Adipocyte (in vitro differentiated cells): ENCODE data around the gene RHD.
"Not testable (repeated sequence)": the region's sequence is repeated elsewhere in the genome, so short reads cannot be mapped to it uniquely, and the experiment has no call there.

Experiments
- DNase-seq: peaks from one replicate; pipeline ENCODE4 v3.0.0-alpha.2; 2015; ENCODE audit warnings: low read depth
- H3K27me3 ChIP-seq: replicated peaks from 2 replicates; pipeline ENCODE4 v1.7.0; 2013; ENCODE audit warnings: mild to moderate bottlenecking, low read length, moderate library complexity; ENCODE audit not compliant: control insufficient read depth, insufficient read depth
- H3K36me3 ChIP-seq: 2 replicates; pipeline ENCODE4 v1.7.0; 2013; ENCODE audit warnings: low read length, mild to moderate bottlenecking, moderate library complexity; ENCODE audit not compliant: control insufficient read depth, insufficient read depth, severe bottlenecking
- H3K4me1 ChIP-seq: 2 replicates; pipeline ENCODE4 v1.7.0; 2013; ENCODE audit warnings: mild to moderate bottlenecking, low read length, moderate library complexity; ENCODE audit not compliant: control insufficient read depth, insufficient read depth
- H3K4me3 ChIP-seq: 2 replicates; pipeline ENCODE4 v1.7.0; 2013; ENCODE audit warnings: mild to moderate bottlenecking, low read length, moderate library complexity
- H3K9ac ChIP-seq: 2 replicates; pipeline ENCODE4 v1.7.0; 2013; ENCODE audit warnings: mild to moderate bottlenecking, low read length, moderate library complexity
- H3K9me3 ChIP-seq: 2 replicates; pipeline ENCODE4 v1.7.0; 2013; ENCODE audit warnings: mild to moderate bottlenecking, low read length, moderate library complexity; ENCODE audit not compliant: control insufficient read depth

The RHD gene

GRCh38 chr1:25361901-25362300 lies 89.6 kb downstream of the RHD start:
- H3K4me3 ChIP-seq, result peak overlapping the region; percentile 0
- peak overlapping the region; percentile 71 for H3K9ac ChIP-seq
- no peak for DNase-seq
- H3K27me3 ChIP-seq, result no peaks in the 10 kb centered on the region
- peaks cover 20% of the 10 kb centered on the region for H3K4me1 ChIP-seq
- peaks cover 45% of the 10 kb centered on the region for H3K36me3 ChIP-seq
- no peaks in the 10 kb centered on the region for H3K9me3 ChIP-seq

GRCh38 chr1:25362634-25363559 lies 90.6 kb downstream of the RHD start:
- not testable (repeated sequence) for H3K9ac ChIP-seq, H3K9me3 ChIP-seq, H3K4me3 ChIP-seq, DNase-seq, H3K27me3 ChIP-seq
- Histone ChIP-seq H3K4me1 (peaks cover 20% of the 10 kb centered on the region), H3K36me3 (peaks cover 39% of the 10 kb centered on the region)

DNA sequence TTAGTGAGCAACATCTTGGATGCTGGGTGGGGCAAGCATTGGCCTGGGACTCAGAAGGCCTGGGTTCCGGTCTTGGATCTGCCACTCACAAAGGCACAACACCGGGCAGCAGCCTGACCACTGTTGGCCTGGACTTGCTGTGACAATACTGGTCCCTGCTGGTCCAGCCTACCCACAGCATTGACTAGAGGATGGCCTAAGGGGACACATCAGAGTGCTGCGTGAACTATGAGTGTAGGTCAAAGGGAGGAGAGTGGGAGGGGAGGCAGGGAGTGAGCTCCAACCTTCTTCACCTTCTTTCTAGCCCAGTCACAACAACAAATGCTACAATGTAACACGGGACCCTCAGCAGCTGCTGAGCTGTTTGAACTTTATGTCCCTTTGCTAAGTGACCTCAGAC lies 96.9 kb downstream of the RHD start:
- no peaks in the 10 kb centered on the region for H3K9me3 ChIP-seq

DNA sequence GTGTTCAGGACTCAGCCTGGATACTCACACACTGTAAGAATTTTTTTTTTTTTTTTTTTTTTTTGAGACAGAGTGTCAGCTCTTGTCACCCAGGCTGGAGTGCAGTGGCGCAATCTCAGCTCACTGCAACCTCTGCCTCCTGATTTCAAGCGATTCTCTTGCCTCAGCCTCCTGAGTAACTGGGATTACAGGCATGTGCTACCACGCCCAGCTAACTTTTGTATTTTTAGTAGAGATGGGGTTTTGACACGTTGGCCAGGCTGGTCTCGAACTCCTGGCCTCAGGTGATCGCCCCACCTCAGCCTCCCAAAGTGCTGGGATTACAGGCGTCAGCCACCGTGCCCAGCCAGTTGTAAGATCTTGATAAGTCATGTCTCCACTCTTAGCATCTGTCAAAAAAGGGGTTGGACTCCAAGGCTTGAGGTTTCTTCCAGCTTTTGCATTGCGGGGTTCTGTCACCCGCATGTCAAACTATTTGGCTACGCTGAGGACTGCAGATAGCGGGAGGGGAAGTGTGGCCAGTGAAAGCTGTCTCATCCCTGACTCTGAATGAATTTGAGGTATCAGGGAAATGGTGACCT lies 97.5 kb downstream of the RHD start:
- H3K4me3 ChIP-seq, DNase-seq, H3K9ac ChIP-seq, H3K27me3 ChIP-seq, H3K9me3 ChIP-seq, H3K36me3 ChIP-seq: not testable (repeated sequence)
- H3K4me1 ChIP-seq, result peaks cover 14% of the 10 kb centered on the region

More for the DNA sequence above, 96.9 kb downstream of the RHD start:
- Histone ChIP-seq H3K27me3 (no peaks in the 10 kb centered on the region), H3K36me3 (no peaks in the 10 kb centered on the region), H3K4me3 (no peak overlapping the region), H3K4me1 (peaks cover 14% of the 10 kb centered on the region), H3K9ac (no peak overlapping the region)
- DNase-seq, result no peak

GRCh38 chr1:25371757-25372156 lies 99.4 kb downstream of the RHD start:
- Histone ChIP-seq H3K9ac (peak overlapping the region; percentile 79), H3K4me3 (peak overlapping the region; percentile 39), H3K4me1 (peaks cover 14% of the 10 kb centered on the region)
- DNase-seq, result peak; percentile 35
- H3K9me3 ChIP-seq, H3K36me3 ChIP-seq, H3K27me3 ChIP-seq: not testable (repeated sequence)

DNA sequence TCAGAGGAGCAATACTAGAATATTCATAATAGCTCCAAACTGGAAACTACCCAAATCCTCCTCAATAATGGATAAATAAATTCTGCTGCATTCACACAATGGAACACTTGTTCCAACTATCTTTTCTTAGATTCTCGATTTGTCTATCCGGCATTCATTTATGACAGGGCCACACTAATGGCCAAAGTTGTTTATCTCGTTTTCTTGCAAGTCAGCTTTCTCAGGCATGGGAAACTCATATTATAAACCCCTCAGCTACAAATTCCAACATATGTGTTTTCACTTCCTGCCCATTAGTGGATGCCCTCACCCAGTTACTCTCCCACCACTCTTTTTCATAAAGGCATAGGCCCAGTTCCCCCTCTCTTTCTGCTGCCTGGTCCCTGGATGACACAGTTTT lies 106.1 kb downstream of the RHD start:
- H3K36me3 ChIP-seq, H3K9me3 ChIP-seq, H3K27me3 ChIP-seq, H3K4me3 ChIP-seq, H3K4me1 ChIP-seq, H3K9ac ChIP-seq, DNase-seq: not testable (repeated sequence)
